Measurements from ENCODE around the gene SLC25A17.
"Not testable (repeated sequence)": the region's sequence is repeated elsewhere in the genome, so short reads cannot be mapped to it uniquely, and the experiment has no call there.

SLC25A17 gene

DNA sequence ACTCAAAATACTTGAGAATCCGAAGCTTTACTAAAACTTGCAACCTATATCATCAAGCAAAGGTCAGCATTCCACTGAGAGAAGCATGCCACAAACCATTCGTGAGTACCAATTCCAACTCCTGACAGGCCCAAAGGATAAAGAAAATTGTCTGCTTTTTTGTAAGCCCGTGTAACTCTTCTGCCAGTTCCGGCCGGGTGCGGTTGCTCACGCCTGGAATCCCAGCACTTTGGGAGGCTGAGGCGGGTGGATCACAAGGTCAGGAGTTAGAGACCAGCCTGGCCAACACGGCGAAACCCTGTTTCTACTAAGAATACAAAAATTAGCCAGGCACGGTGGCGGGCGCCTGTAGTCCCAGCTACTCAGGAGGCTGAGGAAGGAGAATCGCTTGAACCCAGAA is 37.4 kb downstream of the SLC25A17 start:
- H3K27me3 ChIP-seq (ENCODE audit: control insufficient read depth, insufficient read depth, low read length); H3K9me3 ChIP-seq (ENCODE audit: control insufficient read depth, insufficient read depth, low read length); H3K36me3 ChIP-seq (ENCODE audit: control insufficient read depth, insufficient read depth, low read length): not testable (repeated sequence)

DNA sequence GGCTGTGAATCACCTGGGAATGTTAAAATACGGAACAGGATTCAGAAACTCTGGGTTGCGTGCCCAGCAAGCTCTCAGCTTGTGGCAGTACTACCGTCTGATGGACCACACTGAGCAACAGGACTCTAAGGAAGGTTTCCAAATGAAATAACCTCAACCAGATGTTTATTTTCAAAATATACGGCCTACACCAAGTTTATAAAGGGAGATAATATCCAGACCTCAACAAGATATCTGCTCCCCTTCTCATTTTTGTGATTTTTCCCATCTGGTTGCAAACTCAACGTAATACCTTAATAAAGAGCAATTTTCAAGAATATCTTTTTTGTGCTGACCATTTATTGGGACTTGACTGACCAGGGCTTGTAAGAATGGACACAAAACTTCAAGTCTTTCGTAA is 49.4 kb downstream of the SLC25A17 start:
- Histone ChIP-seq H3K27me3 (ENCODE audit: control insufficient read depth, insufficient read depth, low read length) (no peaks in the 10 kb centered on the region), H3K9ac (ENCODE audit: low read depth, low read length) (no peak overlapping the region), H3K9me3 (ENCODE audit: control insufficient read depth, insufficient read depth, low read length) (no peaks in the 10 kb centered on the region), H3K4me3 (ENCODE audit: low read depth, low read length) (no peak overlapping the region), H3K4me1 (ENCODE audit: control insufficient read depth, insufficient read depth, low read length) (no peaks in the 10 kb centered on the region), H3K36me3 (ENCODE audit: control insufficient read depth, insufficient read depth, low read length) (peaks cover 20% of the 10 kb centered on the region)

More for the DNA sequence above, 37.4 kb downstream of the SLC25A17 start:
- H3K9ac ChIP-seq (ENCODE audit: low read depth, low read length); H3K4me3 ChIP-seq (ENCODE audit: low read depth, low read length); H3K4me1 ChIP-seq (ENCODE audit: control insufficient read depth, insufficient read depth, low read length): not testable (repeated sequence)

DNA sequence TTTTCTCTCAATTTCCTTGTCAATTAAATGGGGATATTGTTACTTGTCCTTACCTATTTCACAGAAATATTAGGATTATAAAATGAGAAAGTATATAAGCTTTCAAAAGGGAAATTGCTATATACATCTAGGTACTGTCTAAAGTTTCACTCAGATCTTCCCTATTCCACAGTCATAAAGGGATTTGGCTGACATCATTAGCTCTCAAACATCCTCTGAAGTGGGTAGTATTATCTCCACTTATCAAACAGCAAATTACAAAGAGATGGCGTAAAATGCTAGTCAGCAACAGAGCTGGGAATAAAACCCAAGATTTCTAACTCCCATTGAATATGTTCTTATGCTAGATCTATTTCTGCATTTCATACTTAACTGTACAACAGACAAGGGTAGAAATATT is 50.9 kb downstream of the SLC25A17 start:
- no peak overlapping the region for H3K9ac ChIP-seq (ENCODE audit: low read depth, low read length)
- peaks cover 14% of the 10 kb centered on the region for H3K36me3 ChIP-seq (ENCODE audit: control insufficient read depth, insufficient read depth, low read length)
- no peaks in the 10 kb centered on the region for H3K27me3 ChIP-seq (ENCODE audit: control insufficient read depth, insufficient read depth, low read length)
- no peaks in the 10 kb centered on the region for H3K4me1 ChIP-seq (ENCODE audit: control insufficient read depth, insufficient read depth, low read length)
- H3K4me3 ChIP-seq (ENCODE audit: low read depth, low read length): no peak overlapping the region
- no peaks in the 10 kb centered on the region for H3K9me3 ChIP-seq (ENCODE audit: control insufficient read depth, insufficient read depth, low read length)

DNA sequence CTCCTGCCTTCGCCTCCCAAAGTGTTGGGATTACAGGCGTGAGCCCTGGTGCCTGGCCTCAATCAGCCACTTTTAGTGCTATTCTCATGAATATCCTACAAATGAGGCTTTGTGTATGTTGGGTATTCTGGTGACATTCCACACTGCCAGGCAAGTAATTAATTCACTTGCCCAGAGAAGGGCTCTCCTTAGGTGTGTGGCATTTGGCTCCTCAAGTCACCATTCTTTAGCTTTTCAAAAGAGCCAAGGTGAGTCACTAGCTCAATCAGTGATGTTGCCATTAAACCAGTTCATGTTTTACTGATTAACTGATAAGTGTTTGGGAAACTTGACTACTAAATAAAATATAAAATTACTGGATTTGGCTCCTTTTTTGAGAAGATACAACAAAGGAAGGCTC is 52.2 kb downstream of the SLC25A17 start:
- Histone ChIP-seq H3K4me3 (ENCODE audit: low read depth, low read length) (no peak overlapping the region), H3K9ac (ENCODE audit: low read depth, low read length) (no peak overlapping the region), H3K9me3 (ENCODE audit: control insufficient read depth, insufficient read depth, low read length) (no peaks in the 10 kb centered on the region), H3K4me1 (ENCODE audit: control insufficient read depth, insufficient read depth, low read length) (no peaks in the 10 kb centered on the region), H3K36me3 (ENCODE audit: control insufficient read depth, insufficient read depth, low read length) (peaks cover 8% of the 10 kb centered on the region), H3K27me3 (ENCODE audit: control insufficient read depth, insufficient read depth, low read length) (no peaks in the 10 kb centered on the region)

DNA sequence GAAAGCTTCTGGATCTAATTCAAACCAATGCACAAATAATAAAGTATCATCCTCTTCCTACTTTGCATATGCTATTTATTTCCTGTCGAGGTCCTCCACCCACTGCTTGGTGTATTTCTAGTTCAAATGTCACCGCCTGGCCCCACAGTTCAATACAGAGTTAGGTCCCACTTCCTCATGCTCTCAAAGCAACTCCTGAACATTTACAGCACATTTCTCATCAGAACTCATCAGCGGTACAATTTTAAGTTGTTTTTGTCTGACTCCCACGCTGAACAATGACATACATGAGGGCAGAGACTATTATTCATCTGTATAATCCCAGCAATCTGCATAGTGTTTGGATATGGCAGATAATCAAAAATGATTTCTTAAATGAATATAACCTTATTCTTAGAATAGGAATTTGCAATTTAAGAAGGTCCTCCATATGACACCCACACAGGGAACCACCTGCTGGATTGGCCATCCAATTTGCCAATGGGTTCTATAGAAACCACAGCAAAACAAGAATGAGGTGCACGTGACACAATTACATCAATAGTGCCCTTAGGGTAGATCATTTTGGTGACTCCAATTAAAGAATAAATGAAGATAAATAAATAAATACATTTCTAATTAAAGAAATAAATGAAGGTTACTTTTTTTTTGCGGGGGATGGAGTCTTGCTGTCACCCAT is 54.2 kb downstream of the SLC25A17 start:
- Histone ChIP-seq H3K9ac (ENCODE audit: low read depth, low read length) (no peak overlapping the region), H3K4me3 (ENCODE audit: low read depth, low read length) (no peak overlapping the region), H3K36me3 (ENCODE audit: control insufficient read depth, insufficient read depth, low read length) (peaks cover 3% of the 10 kb centered on the region), H3K9me3 (ENCODE audit: control insufficient read depth, insufficient read depth, low read length) (no peaks in the 10 kb centered on the region), H3K4me1 (ENCODE audit: control insufficient read depth, insufficient read depth, low read length) (no peaks in the 10 kb centered on the region), H3K27me3 (ENCODE audit: control insufficient read depth, insufficient read depth, low read length) (no peaks in the 10 kb centered on the region)

DNA sequence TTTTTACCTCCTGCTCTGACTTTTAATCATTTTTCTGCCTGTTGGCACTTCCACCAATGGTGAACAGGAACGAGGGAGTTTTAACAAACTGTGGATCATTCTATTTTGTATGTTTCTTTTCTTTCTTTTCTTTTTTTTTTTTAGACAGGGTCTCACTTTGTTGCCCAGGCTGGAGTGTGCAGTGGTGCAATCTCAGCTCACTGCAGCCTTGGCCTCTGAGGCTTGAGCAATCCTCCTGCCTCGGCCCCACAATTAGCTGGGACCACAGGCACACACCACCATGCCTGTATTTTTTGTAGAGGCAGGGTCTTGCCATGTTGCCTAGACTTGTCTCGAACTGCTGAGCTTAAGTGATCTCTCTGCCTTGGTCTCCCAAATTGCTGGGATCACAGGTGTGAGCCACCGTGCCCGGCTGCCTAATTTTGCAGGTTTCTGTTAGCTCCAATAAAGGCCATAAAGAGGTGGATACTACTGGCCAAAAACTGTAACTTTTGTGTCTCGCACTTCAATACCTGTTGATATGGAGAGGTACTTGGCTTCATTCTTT is 59.8 kb downstream of the SLC25A17 start:
- no peaks in the 10 kb centered on the region for H3K9me3 ChIP-seq (ENCODE audit: control insufficient read depth, insufficient read depth, low read length)
- H3K27me3 ChIP-seq (ENCODE audit: control insufficient read depth, insufficient read depth, low read length): no peaks in the 10 kb centered on the region
- no peaks in the 10 kb centered on the region for H3K36me3 ChIP-seq (ENCODE audit: control insufficient read depth, insufficient read depth, low read length)
- no peak overlapping the region for H3K4me3 ChIP-seq (ENCODE audit: low read depth, low read length)
- peaks cover 2% of the 10 kb centered on the region for H3K4me1 ChIP-seq (ENCODE audit: control insufficient read depth, insufficient read depth, low read length)
- H3K9ac ChIP-seq (ENCODE audit: low read depth, low read length): no peak overlapping the region

DNA sequence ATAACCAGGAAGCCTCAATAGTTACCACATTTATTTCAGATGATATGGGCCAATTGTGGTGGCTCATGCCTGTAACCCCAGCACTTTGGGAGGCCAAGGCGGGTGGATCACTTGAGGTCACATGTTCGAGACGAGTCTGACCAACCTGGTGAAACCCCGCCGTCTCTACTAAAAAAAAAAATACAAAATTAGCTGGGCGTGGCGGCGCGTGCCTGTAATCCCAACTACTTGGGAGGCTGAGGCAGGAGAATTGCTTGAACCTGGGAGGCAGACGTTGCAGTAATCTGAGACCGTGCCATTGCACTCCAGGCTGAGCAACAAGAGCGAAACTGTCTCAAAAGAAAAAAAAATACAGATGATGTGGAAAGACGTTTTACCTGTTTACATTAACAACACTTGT is 60.3 kb downstream of the SLC25A17 start:
- H3K9ac ChIP-seq (ENCODE audit: low read depth, low read length); H3K9me3 ChIP-seq (ENCODE audit: control insufficient read depth, insufficient read depth, low read length); H3K4me1 ChIP-seq (ENCODE audit: control insufficient read depth, insufficient read depth, low read length); H3K4me3 ChIP-seq (ENCODE audit: low read depth, low read length); H3K36me3 ChIP-seq (ENCODE audit: control insufficient read depth, insufficient read depth, low read length); H3K27me3 ChIP-seq (ENCODE audit: control insufficient read depth, insufficient read depth, low read length): not testable (repeated sequence)

DNA sequence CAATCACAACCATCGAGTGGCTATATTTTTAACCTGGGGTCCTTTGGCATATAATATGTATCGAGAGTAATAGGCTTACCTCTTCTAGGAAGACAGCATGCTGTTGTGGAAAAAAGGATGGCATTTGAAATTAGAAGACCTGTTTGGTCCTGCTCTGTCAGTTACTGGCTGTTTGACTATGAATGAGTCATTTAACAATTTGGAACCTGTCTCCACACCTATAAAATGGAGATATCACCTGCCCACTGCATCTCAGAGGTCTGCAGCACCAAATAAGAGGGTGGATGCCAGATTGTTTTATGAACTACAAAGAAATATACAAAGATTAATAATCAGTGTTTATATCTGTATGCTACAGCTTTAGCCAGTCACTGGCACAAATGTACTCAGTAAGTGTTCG is 60.8 kb downstream of the SLC25A17 start:
- no peak overlapping the region for H3K9ac ChIP-seq (ENCODE audit: low read depth, low read length)

DNA sequence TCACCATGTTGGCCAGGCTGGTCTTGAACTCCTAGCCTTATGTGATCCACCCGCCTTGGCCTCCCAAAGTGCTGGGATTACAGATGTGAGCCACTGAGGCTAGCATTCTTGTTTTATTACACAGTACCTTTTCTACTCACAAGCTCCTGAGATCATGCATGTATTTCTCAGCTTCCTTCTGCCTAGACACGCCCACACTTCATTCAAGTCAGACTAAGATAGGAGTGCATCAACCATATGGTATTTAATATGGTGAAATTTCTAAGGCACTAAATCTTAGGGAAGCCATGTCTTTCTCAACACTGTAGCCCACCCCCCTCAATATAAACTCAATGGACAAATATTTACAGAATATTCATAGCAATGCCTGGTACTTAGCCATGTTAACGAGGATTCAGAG is 62.1 kb downstream of the SLC25A17 start:
- Histone ChIP-seq H3K4me3 (ENCODE audit: low read depth, low read length) (no peak overlapping the region), H3K4me1 (ENCODE audit: control insufficient read depth, insufficient read depth, low read length) (peaks cover 2% of the 10 kb centered on the region), H3K36me3 (ENCODE audit: control insufficient read depth, insufficient read depth, low read length) (no peaks in the 10 kb centered on the region), H3K9ac (ENCODE audit: low read depth, low read length) (no peak overlapping the region), H3K27me3 (ENCODE audit: control insufficient read depth, insufficient read depth, low read length) (no peaks in the 10 kb centered on the region), H3K9me3 (ENCODE audit: control insufficient read depth, insufficient read depth, low read length) (no peaks in the 10 kb centered on the region)

More for the DNA sequence above, 60.8 kb downstream of the SLC25A17 start:
- no peak overlapping the region for H3K4me3 ChIP-seq (ENCODE audit: low read depth, low read length)
- H3K4me1 ChIP-seq (ENCODE audit: control insufficient read depth, insufficient read depth, low read length): peaks cover 2% of the 10 kb centered on the region
- H3K27me3 ChIP-seq (ENCODE audit: control insufficient read depth, insufficient read depth, low read length): no peaks in the 10 kb centered on the region
- no peaks in the 10 kb centered on the region for H3K9me3 ChIP-seq (ENCODE audit: control insufficient read depth, insufficient read depth, low read length)
- H3K36me3 ChIP-seq (ENCODE audit: control insufficient read depth, insufficient read depth, low read length): no peaks in the 10 kb centered on the region

DNA sequence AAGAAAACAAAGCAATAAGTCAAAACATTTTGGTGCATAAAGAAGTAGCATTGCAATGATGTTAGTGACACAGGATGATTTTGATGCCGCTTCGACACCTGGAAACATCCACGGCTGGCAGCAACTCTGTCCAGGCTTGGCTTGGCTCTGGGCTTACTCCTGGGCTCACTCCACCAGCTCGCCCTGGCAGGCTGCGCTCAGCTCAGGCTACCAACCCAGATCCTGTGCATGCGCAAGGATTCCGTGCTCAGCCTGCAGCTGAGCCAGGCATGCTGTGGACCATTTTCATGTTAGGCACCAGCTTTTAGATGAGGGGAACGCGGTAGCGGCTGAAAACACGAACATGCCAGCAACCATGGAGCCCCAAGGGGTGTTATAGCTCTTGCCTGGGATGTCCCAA is 66.0 kb downstream of the SLC25A17 start:
- peaks cover 6% of the 10 kb centered on the region for H3K4me1 ChIP-seq (ENCODE audit: control insufficient read depth, insufficient read depth, low read length)
- no peaks in the 10 kb centered on the region for H3K9me3 ChIP-seq (ENCODE audit: control insufficient read depth, insufficient read depth, low read length)
- no peaks in the 10 kb centered on the region for H3K36me3 ChIP-seq (ENCODE audit: control insufficient read depth, insufficient read depth, low read length)
- H3K9ac ChIP-seq (ENCODE audit: low read depth, low read length): no peak overlapping the region
- H3K4me3 ChIP-seq (ENCODE audit: low read depth, low read length): no peak overlapping the region
- H3K27me3 ChIP-seq (ENCODE audit: control insufficient read depth, insufficient read depth, low read length): no peaks in the 10 kb centered on the region

DNA sequence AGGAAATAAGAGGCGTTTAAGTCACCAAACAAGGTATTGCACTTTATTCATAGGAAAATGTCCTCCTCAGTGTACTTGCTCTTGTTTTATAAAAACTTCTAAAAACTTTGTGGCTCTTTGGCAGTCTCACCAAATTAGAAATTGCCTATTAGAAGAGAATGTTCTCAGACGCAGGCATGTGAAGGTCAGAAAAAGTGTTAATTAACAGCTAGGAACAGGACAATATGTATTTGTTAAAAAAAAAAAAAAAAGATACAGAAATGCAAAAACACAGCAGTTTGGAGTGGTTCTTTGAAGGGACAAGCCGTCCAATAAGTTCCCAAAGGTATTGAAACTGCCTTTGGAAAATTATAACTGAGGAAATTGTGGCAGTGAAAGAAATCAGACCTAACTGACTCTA is 67.9 kb downstream of the SLC25A17 start:
- Histone ChIP-seq H3K9ac (ENCODE audit: low read depth, low read length) (no peak overlapping the region), H3K36me3 (ENCODE audit: control insufficient read depth, insufficient read depth, low read length) (no peaks in the 10 kb centered on the region), H3K4me3 (ENCODE audit: low read depth, low read length) (no peak overlapping the region), H3K27me3 (ENCODE audit: control insufficient read depth, insufficient read depth, low read length) (no peaks in the 10 kb centered on the region), H3K9me3 (ENCODE audit: control insufficient read depth, insufficient read depth, low read length) (no peaks in the 10 kb centered on the region), H3K4me1 (ENCODE audit: control insufficient read depth, insufficient read depth, low read length) (peaks cover 6% of the 10 kb centered on the region)

DNA sequence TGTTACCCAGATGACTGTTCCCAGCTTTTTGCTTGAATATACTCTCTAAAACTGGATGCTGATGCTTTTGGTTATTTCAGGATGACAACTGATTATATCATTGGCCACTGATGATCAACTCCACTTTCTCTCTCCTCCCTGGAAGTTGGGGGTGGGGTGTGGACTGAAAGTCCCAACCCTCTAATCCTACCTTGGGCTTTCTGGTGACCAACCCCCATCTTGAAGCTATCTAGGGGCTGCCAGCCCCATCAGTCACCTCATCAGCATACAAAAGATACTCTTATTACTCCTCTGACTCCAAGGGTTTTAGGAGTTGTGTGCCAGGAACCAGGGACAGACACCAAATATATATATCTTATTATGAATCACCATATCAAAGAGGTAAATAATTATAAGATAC is 69.3 kb downstream of the SLC25A17 start:
- Histone ChIP-seq H3K4me3 (ENCODE audit: low read depth, low read length) (no peak overlapping the region), H3K9me3 (ENCODE audit: control insufficient read depth, insufficient read depth, low read length) (no peaks in the 10 kb centered on the region), H3K4me1 (ENCODE audit: control insufficient read depth, insufficient read depth, low read length) (peaks cover 6% of the 10 kb centered on the region), H3K9ac (ENCODE audit: low read depth, low read length) (no peak overlapping the region), H3K36me3 (ENCODE audit: control insufficient read depth, insufficient read depth, low read length) (no peaks in the 10 kb centered on the region), H3K27me3 (ENCODE audit: control insufficient read depth, insufficient read depth, low read length) (no peaks in the 10 kb centered on the region)
